HepG2 (cell line): Measurements from ENCODE around the gene ACVR2A. TPM values are rescaled to one million over a fixed set of nuclear protein-coding genes. Genes with fewer than 3 reads are reported as not detected.

Experiments used
- AKAP8 ChIP-seq: sonication (generic); formaldehyde crosslinking; IDR thresholded peaks from 2 replicates; pipeline ENCODE4 v1.5.1; 2020; ENCODE audit warnings: mild to moderate bottlenecking, missing genetic modification reagents
- DBP ChIP-seq: sonication (generic); formaldehyde crosslinking; IDR thresholded peaks from 2 replicates; pipeline ENCODE4 v1.4.0; 2020; ENCODE audit warnings: missing genetic modification reagents; ENCODE audit errors: not compliant biosample characterization
- ELF1 ChIP-seq: sonication (generic); formaldehyde crosslinking; IDR thresholded peaks from 2 replicates; pipeline ENCODE4 v1.4.0; 2020; ENCODE audit warnings: missing genetic modification reagents
- HDAC2 ChIP-seq: sonication (generic); formaldehyde crosslinking; IDR thresholded peaks from 2 replicates; pipeline ENCODE4 v1.4.0; 2020; ENCODE audit warnings: missing genetic modification reagents
- HNF1A ChIP-seq, 2 experiments: sonication (generic) in 1 of 2; formaldehyde crosslinking in 1 of 2; IDR thresholded peaks; 2 replicates each; pipeline versions ENCODE4 v1.4.0 to v1.6.1; 2016 to 2020; ENCODE audit warnings: borderline replicate concordance in 1 of 2, low read depth in 1 of 2, mild to moderate bottlenecking in 1 of 2, missing genetic modification reagents in 1 of 2
- HOXA7 ChIP-seq: sonication (generic); formaldehyde crosslinking; IDR thresholded peaks from 2 replicates; pipeline ENCODE4 v1.8.1; 2022; ENCODE audit warnings: mild to moderate bottlenecking, missing genetic modification reagents, moderate library complexity
- MED8 ChIP-seq: sonication (generic); formaldehyde crosslinking; IDR thresholded peaks from 2 replicates; pipeline ENCODE4 v1.8.1; 2023; ENCODE audit warnings: mild to moderate bottlenecking, missing genetic modification reagents; ENCODE audit not compliant: insufficient replicate concordance
- NFKB2 ChIP-seq: sonication (generic); formaldehyde crosslinking; IDR thresholded peaks from 2 replicates; pipeline ENCODE4 v1.4.0; 2020; ENCODE audit warnings: missing genetic modification reagents, borderline replicate concordance
- PHF8 ChIP-seq: sonication (generic); formaldehyde crosslinking; IDR thresholded peaks from 2 replicates; pipeline ENCODE4 v1.5.0; 2020; ENCODE audit warnings: missing genetic modification reagents
- PLRG1 ChIP-seq: fragments of 450-650 bp; conservative IDR thresholded peaks from 2 replicates; pipeline ENCODE4 v1.6.1; 2016
- POGZ ChIP-seq: sonication (generic); formaldehyde crosslinking; IDR thresholded peaks from 2 replicates; pipeline ENCODE4 v1.4.0; 2020; ENCODE audit warnings: mild to moderate bottlenecking, missing genetic modification reagents
- RBAK ChIP-seq: sonication (generic); formaldehyde crosslinking; IDR thresholded peaks from 2 replicates; pipeline ENCODE4 v1.5.1; 2020; ENCODE audit warnings: mild to moderate bottlenecking, missing genetic modification reagents
- RCOR2 ChIP-seq: IDR thresholded peaks from 2 replicates; pipeline ENCODE4 v1.6.1; 2016; ENCODE audit warnings: missing biosample characterization, missing genetic modification reagents
- TAF15 ChIP-seq: fragments of 200-400 bp; formaldehyde crosslinking; IDR thresholded peaks from one replicate; pipeline ENCODE4 v1.6.1; 2018; ENCODE audit warnings: mild to moderate bottlenecking, low read depth, low read length; ENCODE audit not compliant: poor library complexity, severe bottlenecking
- TP53 ChIP-seq: sonication (generic); formaldehyde crosslinking; conservative IDR thresholded peaks from 2 replicates; pipeline ENCODE4 v1.4.0; 2020; ENCODE audit warnings: missing genetic modification reagents
- ZC3H4 ChIP-seq: sonication (generic); formaldehyde crosslinking; IDR thresholded peaks from 2 replicates; pipeline ENCODE4 v1.4.0; 2020; ENCODE audit warnings: missing genetic modification reagents, borderline replicate concordance
- ZNF136 ChIP-seq: sonication (generic); formaldehyde crosslinking; IDR thresholded peaks from 2 replicates; pipeline ENCODE4 v1.8.1; 2022; ENCODE audit warnings: low read depth, mild to moderate bottlenecking, moderate library complexity, missing genetic modification reagents
- ZNF160 ChIP-seq: sonication (generic); formaldehyde crosslinking; IDR thresholded peaks from 2 replicates; pipeline ENCODE4 v1.8.0; 2022; ENCODE audit warnings: mild to moderate bottlenecking, inconsistent platforms, missing genetic modification reagents
- ZNF235 ChIP-seq: sonication (generic); formaldehyde crosslinking; IDR thresholded peaks from 2 replicates; pipeline ENCODE4 v1.8.1; 2023; ENCODE audit warnings: mild to moderate bottlenecking, missing genetic modification reagents, borderline replicate concordance
- ZNF34 ChIP-seq: sonication (generic); formaldehyde crosslinking; IDR thresholded peaks from 2 replicates; pipeline ENCODE4 v1.4.0; 2020; ENCODE audit warnings: mild to moderate bottlenecking, missing genetic modification reagents, borderline replicate concordance
- ZNF800 ChIP-seq: sonication (generic); formaldehyde crosslinking; IDR thresholded peaks from 2 replicates; pipeline ENCODE4 v1.4.0; 2020; ENCODE audit warnings: missing genetic modification reagents
- ZSCAN12 ChIP-seq: sonication (generic); formaldehyde crosslinking; IDR thresholded peaks from 2 replicates; pipeline ENCODE4 v1.9.0; 2021; ENCODE audit warnings: mild to moderate bottlenecking, missing genetic modification reagents
- polyA plus RNA-seq, 8 experiments: library from polyadenylated mRNA; depleted of rRNA in 3 of 8; stranded (reverse) in 7 of 8; unstranded in 1 of 8; fragments of >200 nt; fragmentation: Illumina TruSeq in 4 of 8; extraction: Trizol in 4 of 8; gene quantifications; 2 replicates each; pipeline versions ENCODE4 v1.2.1 to v1.2.3, GENCODE V29; 2011 to 2016; ENCODE audit warnings: low read depth in 4 of 8, missing spikeins in 1 of 8, mixed read lengths in 1 of 8; ENCODE audit not compliant: insufficient read depth in 1 of 8
- total RNA-seq, 5 experiments: library from RNA; depleted of rRNA; stranded (reverse); fragments of >200 nt; fragmentation: Illumina TruSeq; extraction: Trizol; gene quantifications; 2 replicates each; pipeline ENCODE4 v1.2.3, GENCODE V29; 2016; ENCODE audit warnings: low read depth in 1 of 5

The ACVR2A gene
- total and polyA plus RNA-seq, 2 of the 13 experiments (the other 11 are each of a cell fraction or from before 2014, with no cell fraction given) = 8.3 to 18.0 TPM

- TF ChIP-seq POGZ = peak; percentile 71
- TF ChIP-seq ZC3H4 (CRISPR knock-in tag) = peak; percentile 39; the same call in 1 of the 2 replicates
- TF ChIP-seq HOXA7 = no peak
- TF ChIP-seq MED8 (CRISPR knock-in tag) = no peak
- peak; percentile 66 for TF ChIP-seq ZNF160 (CRISPR knock-in tag)
- no peak for TF ChIP-seq RBAK (CRISPR knock-in tag)
- peak; percentile 89 for TF ChIP-seq ZNF800 (CRISPR knock-in tag)
- TF ChIP-seq ELF1 (CRISPR knock-in tag) = peak; percentile 55; the same call in 1 of the 2 replicates
- TF ChIP-seq ZNF136 (CRISPR knock-in tag) = no peak
- TF ChIP-seq PHF8 (CRISPR knock-in tag) = peak; percentile 93
- no peak for TF ChIP-seq ZNF235 (CRISPR knock-in tag)
- peak; percentile 79 for TF ChIP-seq TP53
- peak; percentile 66 for TF ChIP-seq TAF15
- TF ChIP-seq DBP (CRISPR knock-in tag) = no peak
- TF ChIP-seq ZNF34 = no peak
- TF ChIP-seq RCOR2 (CRISPR knock-in tag) = no peak
- no peak for TF ChIP-seq PLRG1
- TF ChIP-seq ZSCAN12 (CRISPR knock-in tag) = 0 out of 2 replicates have a peak, but pooled peaks have one; percentile 53
- peak; percentile 77 for TF ChIP-seq HDAC2 (CRISPR knock-in tag)
- TF ChIP-seq AKAP8 (CRISPR knock-in tag) = no peak
- no peak for TF ChIP-seq HNF1A (IDR thresholded peaks at IDR 0.05; ENCODE audit: low read depth)
- TF ChIP-seq HNF1A (CRISPR knock-in tag; IDR thresholded peaks at IDR 0.05; ENCODE audit: borderline replicate concordance) = no peak; the same call in 1 of the 2 replicates
- peak; percentile 92 for TF ChIP-seq NFKB2
Observed at GRCh38 chr2:147843864-147844696, 749 bp upstream of the ACVR2A start (continued).
